ENCODE data around the gene MYO1A.
A peak's percentile ranks its signal among the peaks of the same experiment; 100 is the strongest.

MYO1A gene

GRCh38 chr12:57094208-57095160, 44.6 kb upstream of the MYO1A start:
- H3K4me3 ChIP-seq (ENCODE audit: low read depth, low read length), result no peak overlapping the region
- TF ChIP-seq CTCF (IDR thresholded peaks at IDR 0.05; ENCODE audit: borderline replicate concordance, insufficient read depth, low read depth, low read length), result no peak

GRCh38 chr12:57093415-57094207, 43.7 kb upstream of the MYO1A start:
- peak overlapping the region; percentile 34 for H3K4me3 ChIP-seq (ENCODE audit: low read depth, low read length)

GRCh38 chr12:57092876-57093414, 43.0 kb upstream of the MYO1A start:
- no peak for TF ChIP-seq CTCF (IDR thresholded peaks at IDR 0.05; ENCODE audit: borderline replicate concordance, insufficient read depth, low read depth, low read length)
- peak overlapping the region; percentile 34 for H3K4me3 ChIP-seq (ENCODE audit: low read depth, low read length)

More at GRCh38 chr12:57093415-57094207, 43.7 kb upstream of the MYO1A start:
- peak; percentile 72 for TF ChIP-seq CTCF (IDR thresholded peaks at IDR 0.05; ENCODE audit: borderline replicate concordance, insufficient read depth, low read depth, low read length)

- no peak for TF ChIP-seq CTCF (IDR thresholded peaks at IDR 0.05; ENCODE audit: borderline replicate concordance, insufficient read depth, low read depth, low read length)
- no peak overlapping the region for H3K4me3 ChIP-seq (ENCODE audit: low read depth, low read length)
Observed at GRCh38 chr12:57092529-57092862, 42.6 kb upstream of the MYO1A start.

GRCh38 chr12:57091638-57092528, 42.0 kb upstream of the MYO1A start:
- TF ChIP-seq CTCF (IDR thresholded peaks at IDR 0.05; ENCODE audit: borderline replicate concordance, insufficient read depth, low read depth, low read length), result no peak
- no peak overlapping the region for H3K4me3 ChIP-seq (ENCODE audit: low read depth, low read length)

- H3K4me3 ChIP-seq (ENCODE audit: low read depth, low read length), result no peak overlapping the region
- TF ChIP-seq CTCF (IDR thresholded peaks at IDR 0.05; ENCODE audit: borderline replicate concordance, insufficient read depth, low read depth, low read length), result no peak
Observed at GRCh38 chr12:57090924-57091637, 41.2 kb upstream of the MYO1A start.
